IPS-18c (cell line): ENCODE results near the gene ZNF423.
"Not testable (repeated sequence)": the region's sequence is repeated elsewhere in the genome, so short reads cannot be mapped to it uniquely, and the experiment has no call there.

Experiments used
- H3K4me3 ChIP-seq: 2 replicates; pipeline ENCODE4 v1.7.0; 2013; ENCODE audit warnings: low read depth, mild to moderate bottlenecking, low read length, moderate library complexity; ENCODE audit not compliant: insufficient read depth
- H3K9me3 ChIP-seq: one replicate; pipeline ENCODE4 v1.6.1; 2013; ENCODE audit warnings: mild to moderate bottlenecking, low read length, moderate library complexity; ENCODE audit not compliant: control insufficient read depth, insufficient read depth

ZNF423 gene

DNA sequence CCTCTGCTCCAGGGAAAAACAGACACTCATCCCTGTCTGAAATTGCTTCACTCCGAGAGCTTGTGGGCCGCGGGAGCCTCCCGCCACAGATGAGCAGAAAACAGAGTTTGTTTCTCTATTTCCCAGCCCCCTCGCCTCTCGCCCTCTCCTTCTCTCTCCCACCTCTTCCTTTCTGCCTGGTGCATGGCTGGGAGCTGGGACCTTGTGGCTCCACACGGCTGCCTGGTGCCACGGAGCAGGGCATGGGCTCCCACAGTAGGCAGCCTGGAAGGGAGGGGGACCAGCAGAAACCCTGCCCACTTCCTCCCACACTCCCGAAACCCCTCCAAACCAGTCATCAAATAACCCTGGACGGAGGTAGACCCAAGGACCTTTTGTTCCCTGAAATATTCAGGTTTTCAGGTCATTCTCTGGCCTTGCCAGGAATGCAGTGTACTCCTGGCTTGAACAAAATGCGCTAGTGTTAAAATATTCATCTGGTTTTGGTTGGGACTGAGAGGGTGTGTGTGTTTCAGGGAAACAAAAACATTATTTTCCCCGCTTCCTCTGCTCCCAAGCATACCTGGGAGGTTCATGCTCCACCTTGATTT is 277.4 kb downstream of the ZNF423 start:
- Histone ChIP-seq H3K4me3 (no peak overlapping the region), H3K9me3 (no peaks in the 10 kb centered on the region)

DNA sequence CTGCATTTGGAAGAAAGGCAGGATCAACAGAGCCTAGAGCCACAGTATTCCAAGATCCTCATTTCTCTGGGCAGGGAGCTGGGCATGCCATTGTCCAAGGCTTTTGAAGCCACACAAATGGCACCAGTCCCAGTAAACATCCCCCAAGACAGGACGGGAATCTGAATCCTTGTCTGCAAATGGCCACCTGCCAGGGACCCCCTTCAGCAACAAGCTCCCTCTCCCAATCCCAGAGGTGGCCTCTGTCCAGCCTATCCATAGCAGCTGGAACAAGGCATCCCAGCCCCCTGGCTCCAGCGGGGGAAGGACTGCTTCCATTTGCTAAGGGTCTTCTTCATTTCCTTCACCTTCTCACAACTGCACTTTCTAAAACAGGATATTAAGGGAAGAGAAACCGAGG is 277.9 kb downstream of the ZNF423 start:
- Histone ChIP-seq H3K4me3 (no peak overlapping the region), H3K9me3 (no peaks in the 10 kb centered on the region)

GRCh38 chr16:49576941-49577340 is 279.0 kb downstream of the ZNF423 start:
- Histone ChIP-seq H3K9me3 (no peaks in the 10 kb centered on the region), H3K4me3 (no peak overlapping the region)

DNA sequence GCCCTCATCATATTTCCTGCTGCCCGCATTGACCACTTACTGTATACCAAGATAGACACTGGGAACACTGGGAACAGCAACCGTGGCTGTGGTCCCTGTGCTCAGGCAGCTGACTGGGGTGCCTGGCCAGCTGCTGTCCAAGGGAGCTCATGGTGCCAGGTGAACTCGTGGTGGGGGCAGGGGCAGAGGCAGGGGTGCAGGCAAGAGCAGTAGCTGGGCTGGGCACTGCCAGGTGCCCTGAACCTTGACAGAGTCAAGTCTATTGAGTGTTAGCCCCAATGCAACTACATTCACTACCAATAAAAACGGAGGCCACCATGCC is 279.8 kb downstream of the ZNF423 start:
- no peaks in the 10 kb centered on the region for H3K9me3 ChIP-seq
- no peak overlapping the region for H3K4me3 ChIP-seq

DNA sequence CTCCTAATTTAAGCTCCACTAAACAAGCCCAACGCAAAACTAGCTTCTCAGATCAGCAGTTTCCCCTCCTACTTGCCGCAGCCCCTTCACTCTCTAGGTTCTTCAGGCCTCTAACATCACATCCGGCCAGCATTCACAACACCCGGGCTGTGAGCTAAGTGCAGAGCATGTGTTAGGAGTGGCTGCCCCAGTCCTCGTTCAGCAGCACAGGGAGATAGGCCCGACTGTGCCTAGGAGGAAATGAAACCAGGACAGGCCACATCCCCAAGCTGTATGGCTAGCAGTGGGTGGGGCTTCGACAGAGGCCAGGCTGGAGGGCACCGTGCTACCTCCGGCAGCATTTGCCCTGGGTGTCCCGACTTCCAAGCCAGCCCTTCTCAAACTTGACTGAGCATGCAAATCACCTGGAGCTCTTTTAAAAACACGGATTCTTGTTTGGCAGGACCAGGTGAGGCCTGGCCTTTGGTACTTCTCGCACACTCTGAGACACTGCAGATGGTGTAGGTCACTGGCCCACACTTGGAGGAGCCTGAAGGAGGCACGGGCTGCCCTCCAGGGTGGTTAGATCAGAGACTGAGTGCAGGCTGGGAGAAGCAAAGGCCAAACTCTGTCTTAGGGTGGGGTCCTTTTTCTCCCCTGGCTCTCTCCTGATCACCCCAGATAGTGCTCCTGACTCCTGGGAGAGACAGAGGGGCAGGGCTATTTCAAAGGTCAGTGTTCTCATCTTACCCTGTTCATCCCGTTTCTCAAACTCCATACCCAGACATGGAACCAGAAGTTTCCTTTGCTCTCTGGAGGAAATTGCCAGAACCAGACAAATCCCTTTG is 280.4 kb downstream of the ZNF423 start:
- no peak overlapping the region for H3K4me3 ChIP-seq
- H3K9me3 ChIP-seq = no peaks in the 10 kb centered on the region

DNA sequence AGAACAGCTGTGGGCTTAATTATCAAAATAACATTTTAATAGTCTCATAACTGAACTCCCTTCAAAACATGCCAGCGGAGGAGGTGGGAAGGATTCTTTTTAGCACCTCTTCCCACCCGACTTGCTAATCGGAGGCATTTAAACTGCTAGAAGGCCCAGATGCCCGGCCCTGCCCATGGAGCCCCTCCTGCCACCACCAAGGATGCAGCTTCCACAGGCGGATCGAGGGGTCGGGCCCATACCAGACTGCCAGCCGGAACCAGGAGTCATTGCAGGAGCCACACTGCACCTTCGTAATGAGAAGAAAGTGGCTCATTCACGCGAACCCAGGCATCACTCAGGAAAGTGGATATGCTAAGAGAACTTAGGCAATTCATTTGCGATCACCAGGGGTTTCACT is 281.1 kb downstream of the ZNF423 start:
- no peak overlapping the region for H3K4me3 ChIP-seq
- no peaks in the 10 kb centered on the region for H3K9me3 ChIP-seq

DNA sequence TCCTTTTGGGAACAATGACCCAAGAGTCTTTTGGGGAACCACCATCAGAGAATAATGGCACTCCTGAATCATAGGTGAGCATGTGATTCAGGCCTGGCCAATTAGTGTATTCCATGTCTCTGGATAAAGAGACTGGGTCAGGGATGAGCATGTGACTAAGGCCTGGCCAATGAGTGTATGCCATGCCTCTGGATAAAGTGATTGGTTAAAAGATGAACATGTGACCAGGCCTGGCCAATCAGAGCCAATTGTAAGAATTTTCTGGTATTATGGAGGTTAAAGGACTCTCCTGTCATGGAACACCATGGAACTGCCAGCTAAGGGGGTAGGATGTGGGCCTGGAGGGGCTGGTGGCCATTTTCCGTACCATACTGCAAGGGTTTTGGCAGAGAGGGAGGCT is 288.0 kb downstream of the ZNF423 start:
- H3K4me3 ChIP-seq = no peak overlapping the region

GRCh38 chr16:49566432-49566831 is 289.5 kb downstream of the ZNF423 start:
- Histone ChIP-seq H3K9me3 (no peaks in the 10 kb centered on the region), H3K4me3 (no peak overlapping the region)

More for the DNA sequence above, 288.0 kb downstream of the ZNF423 start:
- H3K9me3 ChIP-seq = no peaks in the 10 kb centered on the region

DNA sequence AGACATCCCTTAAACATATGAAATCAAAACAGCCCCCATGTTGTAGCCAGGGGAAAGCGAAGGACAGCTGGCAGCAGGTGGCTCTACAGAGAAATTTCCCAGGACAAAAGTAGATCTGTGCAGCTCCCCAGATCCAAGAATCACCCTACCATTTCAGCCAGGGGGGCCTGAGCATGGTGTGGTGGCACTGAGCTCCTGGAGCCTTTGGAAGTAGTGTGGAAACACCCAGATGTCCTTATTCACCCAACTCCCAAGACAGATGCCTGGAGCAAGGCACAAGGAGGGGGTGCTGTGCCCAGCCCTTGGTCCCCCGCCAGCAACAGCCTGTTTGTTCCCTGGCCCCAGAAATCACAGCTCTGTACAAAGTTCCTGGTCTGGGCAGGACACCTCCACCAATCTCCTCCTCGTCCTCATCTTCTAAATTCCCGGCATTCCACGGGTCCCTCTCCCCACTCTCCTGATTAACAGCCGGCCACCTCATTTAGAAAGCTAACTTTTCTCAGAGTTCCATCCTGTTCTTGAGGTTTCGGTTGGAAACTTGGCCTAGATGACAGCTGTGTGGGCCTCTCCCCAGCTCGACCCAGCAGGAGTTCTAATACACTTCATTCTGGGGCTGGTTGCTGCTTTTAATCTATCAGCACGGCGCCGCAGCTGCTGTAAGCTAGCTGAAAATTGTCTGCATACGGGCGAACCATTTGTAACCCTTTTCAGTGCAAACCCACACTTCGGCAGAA is 291.2 kb downstream of the ZNF423 start:
- Histone ChIP-seq H3K4me3 (no peak overlapping the region), H3K9me3 (no peaks in the 10 kb centered on the region)

DNA sequence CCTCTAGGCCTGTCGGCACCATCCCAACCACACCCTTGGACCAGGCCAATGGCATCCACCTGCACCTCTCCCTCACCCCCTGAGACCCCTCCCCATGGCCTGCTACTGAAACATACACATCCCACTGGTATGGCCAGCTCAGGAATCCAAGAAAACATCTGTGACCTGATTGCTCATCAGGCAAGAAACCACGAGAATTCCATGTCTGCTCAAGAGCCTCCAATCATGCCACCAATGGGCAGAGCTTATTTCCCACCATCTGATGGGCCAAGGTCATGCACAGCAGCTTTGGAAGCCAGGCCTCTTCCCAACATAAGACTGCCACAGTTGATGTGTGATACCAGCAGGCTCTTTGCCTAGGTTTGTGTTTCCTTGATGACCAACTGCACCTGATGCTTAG is 292.2 kb downstream of the ZNF423 start:
- H3K4me3 ChIP-seq = no peak overlapping the region; the same call in 1 of the 2 replicates
- H3K9me3 ChIP-seq = no peaks in the 10 kb centered on the region

GRCh38 chr16:49562894-49563293 is 293.0 kb downstream of the ZNF423 start:
- not testable (repeated sequence) for H3K4me3 ChIP-seq, H3K9me3 ChIP-seq

DNA sequence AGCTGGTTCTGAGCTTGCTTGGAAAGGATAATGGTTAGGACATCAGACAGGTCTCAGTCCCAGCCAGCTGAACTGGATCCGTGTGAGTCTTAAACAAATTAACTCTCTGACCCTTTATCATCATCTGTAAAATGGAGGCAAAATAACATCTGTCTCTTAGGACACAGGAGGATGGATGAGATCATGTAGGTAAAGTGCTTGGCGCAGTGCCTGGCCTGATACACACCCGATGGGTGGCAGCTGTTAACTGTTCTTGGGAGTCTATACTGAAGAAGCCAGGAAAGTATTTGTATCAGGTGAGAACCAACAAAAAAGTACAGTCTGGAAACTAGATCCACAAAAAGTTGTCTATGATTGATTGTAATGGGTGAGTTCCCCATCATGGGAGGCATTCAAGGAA is 293.7 kb downstream of the ZNF423 start:
- Histone ChIP-seq H3K9me3 (no peaks in the 10 kb centered on the region), H3K4me3 (no peak overlapping the region)

DNA sequence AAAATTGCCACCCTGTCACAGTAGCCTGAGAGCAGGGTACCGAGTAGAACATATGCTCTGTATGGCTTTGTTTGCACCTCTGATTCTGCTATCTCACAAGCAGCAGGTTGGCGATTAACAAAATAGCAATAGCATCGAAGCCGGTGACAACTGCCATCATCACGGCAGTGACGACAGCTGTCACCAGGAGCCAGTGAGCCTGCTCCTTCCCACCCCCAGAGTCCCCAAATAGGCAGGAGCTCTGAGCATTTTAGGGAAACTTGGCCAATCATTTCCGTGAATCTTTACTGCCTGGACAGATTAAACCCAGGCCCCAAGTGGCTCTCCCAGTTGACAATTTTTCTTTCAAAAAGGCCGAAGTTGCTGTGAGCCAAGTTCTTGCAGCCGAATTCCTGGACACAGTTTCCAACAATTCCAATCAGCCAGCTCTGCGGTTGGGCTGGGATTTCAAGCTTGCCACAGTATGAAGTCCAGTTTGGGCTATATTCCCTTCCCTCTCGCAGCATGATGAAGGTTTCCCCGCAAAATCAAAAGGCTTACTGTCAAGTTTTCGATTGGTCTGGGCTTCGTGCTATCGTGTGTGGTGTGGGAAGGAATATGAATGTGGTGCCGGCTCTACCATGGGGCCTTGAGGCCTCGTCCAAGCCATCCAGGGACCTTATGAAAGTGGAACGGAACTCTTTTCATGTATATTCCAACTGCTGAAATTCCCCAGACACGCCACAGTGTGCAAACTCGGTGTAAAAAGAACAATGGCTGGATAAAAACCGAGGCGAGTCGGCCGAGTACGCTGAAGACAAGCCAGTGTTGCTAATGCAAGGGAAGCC is 295.7 kb downstream of the ZNF423 start:
- Histone ChIP-seq H3K4me3 (no peak overlapping the region), H3K9me3 (no peaks in the 10 kb centered on the region)

GRCh38 chr16:49559242-49559641 is 296.7 kb downstream of the ZNF423 start:
- no peaks in the 10 kb centered on the region for H3K9me3 ChIP-seq

GRCh38 chr16:49558451-49558850 is 297.5 kb downstream of the ZNF423 start:
- H3K4me3 ChIP-seq = no peak overlapping the region
- H3K9me3 ChIP-seq = no peaks in the 10 kb centered on the region

More at GRCh38 chr16:49559242-49559641, 296.7 kb downstream of the ZNF423 start:
- no peak overlapping the region for H3K4me3 ChIP-seq

GRCh38 chr16:49556606-49557446 is 299.1 kb downstream of the ZNF423 start:
- 0 out of 2 replicates have a peak overlapping the region, but pooled peaks have one; percentile 17 for H3K4me3 ChIP-seq
- H3K9me3 ChIP-seq = no peaks in the 10 kb centered on the region

- H3K4me3 ChIP-seq = no peak overlapping the region
- H3K9me3 ChIP-seq = no peaks in the 10 kb centered on the region
These were observed 299.7 kb downstream of the ZNF423 start for GRCh38 chr16:49556249-49556605.
